GM18507 (cell line): Measurements from ENCODE around the gene FCF1.
A peak's percentile ranks its signal among the peaks of the same experiment; 100 is the strongest.

Source experiments
- DNase-seq: peaks from one replicate; pipeline ENCODE4 v3.0.0; 2011; ENCODE audit warnings: low read depth; ENCODE audit not compliant: insufficient read length; ENCODE audit errors: extremely low spot score
- FAIRE-seq: peaks from 2 replicates; lab custom pipeline; 2011; peaks lifted over from hg19 to GRCh38; lab: Jason Lieb, UNC

FCF1 gene

GRCh38 chr14:74712499-74713394 is at the start of gene FCF1, which contains the start of gene AREL1:
FCF1 (plus strand) TSS chr14:74713144; CDS start chr14:74713198, 54 bp downstream.
AREL1 (minus strand) TSS chr14:74713080; CDS start chr14:74685615, 27,465 bp downstream.
- FAIRE-seq (peak; percentile 97), DNase-seq (peak; percentile 88)

GRCh38 chr14:74663884-74664283 is 49.1 kb upstream of the FCF1 start:
- DNase-seq (no peak), FAIRE-seq (no peak)

- no peak for FAIRE-seq
Measured at GRCh38 chr14:74664717-74665116, 48.2 kb upstream of the FCF1 start.

GRCh38 chr14:74667758-74668157 is 45.2 kb upstream of the FCF1 start:
- DNase-seq, result no peak
- FAIRE-seq, result no peak

More at GRCh38 chr14:74664717-74665116, 48.2 kb upstream of the FCF1 start:
- no peak for DNase-seq

DNA sequence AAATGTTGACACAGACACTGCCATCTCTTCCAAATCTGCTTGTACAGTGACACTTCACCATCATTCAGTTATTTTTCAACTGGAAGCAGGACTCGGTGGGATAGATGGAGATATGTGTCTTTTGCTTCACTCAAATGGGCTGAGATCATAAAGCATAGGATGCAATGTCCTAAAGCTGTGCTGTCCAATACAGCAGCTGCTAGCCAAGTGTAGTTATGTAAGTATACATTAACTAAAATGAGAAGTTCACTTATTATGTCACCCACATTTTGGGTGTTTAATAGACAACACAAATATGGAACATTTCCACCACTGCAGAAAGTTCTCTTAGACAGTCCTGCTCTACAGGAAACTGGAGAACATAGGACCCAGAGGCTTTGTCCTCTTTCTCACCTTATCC is 43.7 kb upstream of the FCF1 start:
- DNase-seq, result no peak
- no peak for FAIRE-seq

- DNase-seq (no peak), FAIRE-seq (no peak)
Measured at GRCh38 chr14:74669846-74670245, 43.1 kb upstream of the FCF1 start.

- DNase-seq (no peak), FAIRE-seq (no peak)
Measured at GRCh38 chr14:74670726-74671411, 42.1 kb upstream of the FCF1 start.

GRCh38 chr14:74671789-74672188 is 41.2 kb upstream of the FCF1 start:
- no peak for DNase-seq
- no peak for FAIRE-seq

DNA sequence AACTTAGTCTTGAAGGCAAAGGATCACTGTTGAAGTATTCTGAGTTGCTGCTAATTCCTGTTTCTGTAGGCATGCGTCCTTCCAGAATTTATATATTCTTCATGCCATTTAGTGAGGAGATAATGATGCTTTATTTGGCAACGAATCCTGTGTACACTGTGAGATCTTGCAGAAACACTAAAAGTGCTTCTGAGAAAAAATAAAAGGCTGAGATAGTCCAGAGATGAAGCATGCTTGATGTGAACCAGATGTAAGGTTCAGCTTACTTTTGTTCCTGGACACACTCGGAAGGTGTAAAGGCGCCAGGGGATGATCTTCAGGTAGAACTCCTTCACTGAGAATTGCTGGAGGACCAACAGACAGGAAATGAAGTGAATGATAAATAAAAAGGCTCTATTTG is 39.2 kb upstream of the FCF1 start:
- FAIRE-seq (no peak), DNase-seq (no peak)

DNA sequence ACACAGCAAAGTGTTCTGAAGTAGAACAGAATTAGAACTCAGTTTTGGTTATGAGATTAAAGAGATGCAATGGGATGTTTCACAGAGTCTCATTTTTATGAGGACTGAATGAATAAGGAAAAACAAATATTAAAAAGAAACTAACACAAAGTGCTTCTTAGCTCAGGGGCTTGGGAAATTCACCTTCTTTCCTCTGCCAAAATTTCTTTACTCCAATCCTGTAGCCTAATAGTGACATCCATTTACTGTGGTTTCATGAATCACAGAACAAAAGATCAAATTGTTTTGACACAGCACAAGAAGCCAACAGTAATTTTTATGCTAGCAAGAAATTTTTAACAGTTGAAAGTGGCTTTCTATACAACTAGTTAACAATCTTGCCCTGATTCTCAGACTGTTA is 37.7 kb upstream of the FCF1 start:
- DNase-seq (no peak), FAIRE-seq (no peak)

DNA sequence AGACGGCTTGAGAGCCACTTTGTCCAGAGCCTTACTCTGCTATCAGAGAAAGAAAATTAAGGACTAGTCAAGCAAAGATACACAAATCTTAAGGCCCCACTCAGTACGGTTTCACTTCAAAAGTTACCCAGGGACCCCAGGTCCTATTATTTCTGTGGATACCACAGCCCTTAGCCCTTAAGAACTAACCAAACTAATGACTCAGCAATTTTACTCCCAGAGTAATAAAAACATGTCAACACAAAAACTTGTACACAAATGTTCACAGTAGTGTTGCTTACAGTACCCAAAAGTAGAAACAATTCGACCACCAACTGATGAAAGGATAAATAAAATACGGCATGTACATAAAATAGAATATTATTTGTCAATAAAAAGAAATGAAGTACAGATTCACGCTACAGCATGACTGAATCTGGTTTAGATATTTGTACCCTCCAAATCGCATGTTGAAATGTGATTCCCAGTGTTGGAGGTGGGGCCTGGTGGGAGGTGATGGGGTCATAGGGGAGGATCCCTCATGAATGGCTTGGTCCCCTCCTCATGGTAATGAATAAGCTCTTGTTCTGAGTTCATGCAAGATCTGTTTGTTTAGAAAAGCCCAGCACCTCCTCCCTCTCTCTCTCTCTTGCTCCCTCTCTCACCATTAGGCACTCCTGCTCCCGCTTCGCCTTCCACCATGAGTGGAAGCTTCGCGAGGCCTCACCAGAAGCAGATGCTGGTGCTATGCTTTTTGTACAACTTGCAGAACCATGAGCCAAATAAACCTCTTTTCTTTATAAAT is 30.6 kb upstream of the FCF1 start:
- no peak for FAIRE-seq
- DNase-seq, result no peak

GRCh38 chr14:74683406-74683805 is 29.5 kb upstream of the FCF1 start:
- FAIRE-seq, result no peak

DNA sequence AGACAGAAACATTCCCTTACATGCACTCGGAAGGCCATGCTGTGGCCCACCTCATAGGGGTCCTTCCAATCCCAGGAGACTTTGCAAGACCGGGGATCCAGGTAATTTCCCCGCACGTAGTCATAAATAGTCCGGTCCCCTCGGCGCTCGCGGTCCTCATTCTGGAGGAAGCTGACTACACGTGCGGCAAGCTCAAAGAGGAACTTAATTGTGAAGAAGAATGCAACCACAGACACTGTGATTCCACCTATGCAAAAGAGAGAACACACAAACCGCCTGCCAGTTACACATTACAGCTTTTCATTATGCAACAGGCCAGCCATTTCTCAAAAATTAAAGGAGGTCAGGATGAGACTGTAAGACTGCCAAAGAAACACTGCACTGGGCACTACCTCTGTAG is 28.5 kb upstream of the FCF1 start:
- DNase-seq, result peak; percentile 14
- peak; percentile 5 for FAIRE-seq

More at GRCh38 chr14:74683406-74683805, 29.5 kb upstream of the FCF1 start:
- no peak for DNase-seq

DNA sequence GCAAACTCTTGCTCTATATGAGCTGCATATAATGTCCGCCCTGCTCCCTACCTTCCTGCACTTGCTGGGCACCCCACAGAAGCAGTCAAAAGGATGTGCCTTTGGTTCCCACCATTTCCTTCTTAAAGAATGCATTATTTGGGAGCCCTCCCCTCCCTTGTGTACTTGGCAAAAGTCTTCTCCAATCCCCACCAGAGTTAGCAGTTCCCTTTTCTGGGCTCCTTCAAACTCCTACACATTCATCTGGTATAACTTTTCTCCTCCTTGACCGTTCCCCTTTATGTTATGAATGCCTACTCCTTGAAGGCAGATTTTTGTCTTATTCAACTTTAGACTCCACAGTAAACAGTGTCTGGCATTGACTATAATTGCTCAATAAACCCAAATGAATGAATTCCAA is 27.9 kb upstream of the FCF1 start:
- DNase-seq (no peak), FAIRE-seq (no peak)

GRCh38 chr14:74685921-74686678 is 26.8 kb upstream of the FCF1 start:
- no peak for DNase-seq
- FAIRE-seq, result no peak

- DNase-seq (no peak), FAIRE-seq (no peak)
Measured at GRCh38 chr14:74691456-74691855, 21.5 kb upstream of the FCF1 start.

DNA sequence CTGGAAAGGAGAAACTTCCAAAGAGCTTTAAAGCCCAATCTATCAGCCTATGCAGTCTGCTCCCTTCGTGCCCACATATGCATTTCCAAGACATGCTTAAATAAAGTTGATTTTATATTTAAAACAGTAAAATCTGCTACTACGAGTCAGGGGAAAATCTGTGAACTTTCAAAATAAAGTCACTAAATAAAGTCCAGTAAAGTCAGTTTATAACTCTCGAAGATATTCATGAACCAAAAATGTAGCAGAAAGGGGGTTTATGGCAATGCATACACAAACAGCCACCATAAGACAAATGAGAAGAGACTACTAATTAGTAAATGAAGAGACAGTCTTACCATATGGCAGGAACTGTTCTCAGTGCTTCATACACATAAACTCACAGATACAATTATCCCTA is 19.8 kb upstream of the FCF1 start:
- no peak for FAIRE-seq
- no peak for DNase-seq

DNA sequence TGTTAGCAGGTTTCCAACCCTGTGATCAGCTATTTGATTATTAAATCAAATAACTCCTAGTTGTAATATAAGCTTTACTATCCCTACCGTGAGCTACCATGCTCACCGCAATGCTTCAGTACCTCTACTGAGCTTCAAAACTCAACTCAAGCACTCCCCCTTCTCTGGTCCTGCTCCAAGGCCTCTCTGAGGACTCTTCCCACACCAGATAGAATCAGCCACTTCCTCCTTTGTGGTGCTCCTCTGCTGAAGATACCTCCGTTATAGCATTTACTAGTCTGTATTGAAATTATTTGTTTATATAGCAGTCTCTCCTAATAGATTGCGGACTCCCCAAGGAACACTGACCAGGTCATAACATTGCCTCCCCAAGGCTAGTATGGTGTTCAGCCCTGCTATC is 17.5 kb upstream of the FCF1 start:
- DNase-seq (no peak), FAIRE-seq (no peak)

DNA sequence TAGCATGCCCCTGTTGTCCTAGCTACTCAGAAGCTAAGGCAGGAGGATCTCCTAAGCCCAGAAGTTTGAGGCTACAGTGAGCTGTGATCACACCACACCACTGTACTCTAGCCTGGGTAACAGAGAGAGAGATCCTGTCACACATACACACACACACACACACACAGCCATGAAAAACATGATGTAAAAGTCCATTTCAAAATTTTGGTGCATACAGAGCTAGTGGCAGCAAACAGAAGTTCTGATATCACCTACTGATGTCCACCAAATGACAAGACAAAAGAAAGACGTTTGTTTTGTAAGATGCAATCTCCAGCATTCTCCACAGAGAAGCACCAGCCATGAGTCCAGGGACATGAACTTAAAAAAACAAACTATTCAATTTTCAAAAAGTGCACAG is 15.9 kb upstream of the FCF1 start:
- FAIRE-seq, result no peak
- DNase-seq, result no peak
